IPS DF 19.7 (cell line): ENCODE data around the gene ZC3H12A.

Experiments
- DNase-seq: peaks from one replicate; pipeline ENCODE4 v3.0.0-alpha.2; 2013; ENCODE audit warnings: low read depth, low spot score

ZC3H12A gene

DNA sequence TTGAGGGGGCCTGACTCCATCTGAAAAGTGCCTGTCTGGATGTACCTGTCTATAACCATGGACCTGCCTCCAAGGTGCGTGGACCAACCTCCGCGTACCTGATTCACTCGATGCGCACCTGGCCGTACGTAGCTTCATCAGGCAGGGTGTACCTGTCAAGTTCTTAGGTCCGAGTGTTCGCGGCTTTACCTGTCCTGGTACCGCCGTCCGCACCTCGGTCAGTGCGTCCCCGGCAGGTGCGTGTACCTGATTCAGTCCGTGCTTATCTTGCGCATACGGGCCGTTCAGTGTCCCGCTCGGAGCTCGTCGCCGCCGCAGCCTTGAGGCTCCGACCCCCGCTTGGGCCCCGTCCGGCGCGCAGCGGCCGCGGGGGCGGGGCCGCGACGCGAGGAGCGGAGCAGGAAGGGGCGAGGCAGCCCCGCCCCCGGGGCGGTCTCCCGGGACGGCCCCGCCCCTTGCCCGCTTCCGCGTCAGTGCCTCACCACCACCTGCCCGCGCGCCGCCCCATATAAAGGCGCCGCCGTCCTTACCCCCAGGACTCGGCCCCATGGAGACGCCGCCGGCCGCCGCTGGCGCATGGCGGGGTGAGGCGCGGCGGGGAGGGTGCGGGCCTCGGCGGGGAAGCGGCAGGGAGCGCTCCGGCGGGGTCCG is at the start of gene ZC3H12A:
ZC3H12A (plus strand) TSS at position 535 of the 651 bp plus-strand sequence. CDS start 917 bp downstream, outside the sequence.
- DNase-seq = no peak

DNA sequence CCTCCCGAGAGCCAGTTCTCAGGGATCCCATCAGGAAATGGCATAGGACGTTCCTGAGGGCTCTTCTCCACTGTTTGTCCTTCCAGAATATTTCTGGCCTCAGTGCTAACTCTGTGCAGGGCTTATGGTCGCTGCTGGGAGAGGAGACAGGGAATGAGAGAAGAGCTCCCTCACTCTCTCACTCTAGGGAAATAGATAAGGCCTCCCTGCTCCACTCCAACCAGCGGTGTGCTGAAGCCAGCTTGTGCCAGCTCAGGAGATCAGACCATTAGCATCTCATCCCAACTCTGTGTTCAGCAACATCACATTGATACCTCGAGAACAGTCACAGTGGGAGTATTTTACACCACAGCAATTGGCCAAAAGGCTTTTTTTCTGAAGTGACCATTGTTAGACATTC is 49.2 kb upstream of the ZC3H12A start:
- no peak for DNase-seq

DNA sequence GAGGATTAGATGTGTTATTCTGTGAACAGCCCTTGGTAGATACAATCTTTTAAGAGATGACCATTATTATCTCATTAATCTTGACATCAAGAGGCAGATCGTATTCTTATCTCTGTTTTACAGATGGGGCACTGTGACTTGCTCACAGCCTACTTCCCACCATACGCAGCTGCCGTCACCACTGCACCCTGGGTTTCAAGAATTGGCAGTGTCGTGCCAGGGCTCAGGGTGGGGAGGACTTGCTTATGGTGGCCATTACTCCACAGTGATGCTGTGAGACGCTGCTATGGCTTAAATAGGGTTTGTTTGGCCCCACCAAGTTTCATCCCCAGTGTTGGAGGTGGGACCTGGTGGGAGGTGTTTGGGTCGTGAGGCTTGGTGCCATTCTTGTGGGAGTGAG is 45.4 kb upstream of the ZC3H12A start:
- no peak for DNase-seq

DNA sequence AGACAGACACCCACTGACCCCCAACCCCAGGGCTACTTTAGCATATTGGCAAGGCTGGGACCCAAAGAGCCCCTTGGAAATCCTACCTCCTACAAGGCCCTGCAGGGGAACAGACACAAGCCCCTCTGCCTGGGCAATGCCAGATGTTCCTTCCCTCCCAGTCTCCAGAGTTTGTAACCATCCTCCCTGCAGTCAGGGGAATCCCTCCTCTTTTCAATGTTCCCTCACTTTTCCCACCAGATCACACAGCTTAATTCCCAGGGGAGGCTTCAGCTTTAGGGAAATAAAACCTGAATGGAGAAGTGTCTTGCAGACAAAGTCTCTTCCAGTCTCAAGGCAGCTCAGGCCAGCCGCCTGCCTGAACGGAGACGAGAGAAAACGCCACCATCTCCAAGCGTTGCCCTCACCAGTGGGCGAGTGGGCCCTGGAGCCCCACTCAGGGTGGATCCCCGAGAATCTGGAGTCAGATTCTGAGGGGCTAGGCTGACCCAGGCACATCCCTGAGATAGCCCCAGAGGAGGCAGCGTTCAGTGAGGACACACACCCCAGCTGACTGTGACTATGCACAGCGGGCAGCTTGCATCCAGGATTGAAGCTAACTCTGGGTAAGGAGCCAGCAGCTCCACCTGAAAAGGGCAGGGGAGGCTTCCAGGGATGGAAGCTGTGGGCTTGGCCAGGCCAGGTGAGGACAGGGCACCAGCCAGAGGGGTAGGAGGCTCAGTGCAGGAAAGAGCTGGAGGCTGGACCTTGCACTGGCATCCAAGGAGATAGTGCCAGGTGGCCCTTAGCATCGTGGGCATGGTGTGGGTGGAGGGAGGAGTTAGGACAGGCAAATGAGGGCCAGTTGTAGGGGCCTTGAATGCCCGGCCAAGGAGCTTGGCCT is 44.0 kb upstream of the ZC3H12A start:
- DNase-seq = no peak

DNA sequence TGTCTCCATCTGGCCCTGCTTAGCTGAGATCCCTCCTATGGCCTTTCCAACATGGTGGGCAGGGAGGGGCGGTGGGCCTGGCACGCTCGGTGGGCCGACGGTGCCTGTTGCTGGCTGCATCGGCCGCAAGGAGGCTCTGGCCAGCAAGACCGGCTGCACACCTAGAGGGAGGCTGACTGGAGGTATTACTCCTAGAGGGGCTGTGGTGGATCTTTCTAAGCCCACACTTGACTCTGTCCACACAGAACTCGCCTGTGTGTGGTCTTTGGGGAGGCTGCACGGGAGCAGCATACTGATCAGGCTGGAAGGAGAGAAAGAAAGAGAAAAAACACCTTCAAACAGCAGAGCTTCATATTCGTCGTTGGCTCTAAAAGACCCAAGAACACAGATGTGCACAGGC is 41.7 kb upstream of the ZC3H12A start:
- DNase-seq = no peak

DNA sequence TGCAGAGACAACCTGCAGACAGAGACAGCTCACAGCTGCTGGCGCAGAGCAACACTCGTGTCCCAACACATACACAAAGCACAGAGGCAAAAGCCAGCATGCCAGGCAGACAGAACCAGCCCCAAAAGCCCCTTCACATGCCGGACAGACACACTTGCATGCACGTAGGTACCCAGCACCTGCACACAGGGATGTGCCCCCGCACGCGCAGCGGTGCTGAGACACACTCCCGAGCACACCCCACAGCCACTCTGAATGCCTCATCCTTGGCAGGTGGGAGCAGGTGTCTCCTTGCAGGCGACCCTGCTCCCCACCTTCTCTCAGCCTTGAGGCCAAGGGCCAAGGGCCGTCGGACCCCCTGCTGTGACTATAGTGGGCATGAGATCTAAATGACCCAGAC is 41.2 kb upstream of the ZC3H12A start:
- DNase-seq = no peak

DNA sequence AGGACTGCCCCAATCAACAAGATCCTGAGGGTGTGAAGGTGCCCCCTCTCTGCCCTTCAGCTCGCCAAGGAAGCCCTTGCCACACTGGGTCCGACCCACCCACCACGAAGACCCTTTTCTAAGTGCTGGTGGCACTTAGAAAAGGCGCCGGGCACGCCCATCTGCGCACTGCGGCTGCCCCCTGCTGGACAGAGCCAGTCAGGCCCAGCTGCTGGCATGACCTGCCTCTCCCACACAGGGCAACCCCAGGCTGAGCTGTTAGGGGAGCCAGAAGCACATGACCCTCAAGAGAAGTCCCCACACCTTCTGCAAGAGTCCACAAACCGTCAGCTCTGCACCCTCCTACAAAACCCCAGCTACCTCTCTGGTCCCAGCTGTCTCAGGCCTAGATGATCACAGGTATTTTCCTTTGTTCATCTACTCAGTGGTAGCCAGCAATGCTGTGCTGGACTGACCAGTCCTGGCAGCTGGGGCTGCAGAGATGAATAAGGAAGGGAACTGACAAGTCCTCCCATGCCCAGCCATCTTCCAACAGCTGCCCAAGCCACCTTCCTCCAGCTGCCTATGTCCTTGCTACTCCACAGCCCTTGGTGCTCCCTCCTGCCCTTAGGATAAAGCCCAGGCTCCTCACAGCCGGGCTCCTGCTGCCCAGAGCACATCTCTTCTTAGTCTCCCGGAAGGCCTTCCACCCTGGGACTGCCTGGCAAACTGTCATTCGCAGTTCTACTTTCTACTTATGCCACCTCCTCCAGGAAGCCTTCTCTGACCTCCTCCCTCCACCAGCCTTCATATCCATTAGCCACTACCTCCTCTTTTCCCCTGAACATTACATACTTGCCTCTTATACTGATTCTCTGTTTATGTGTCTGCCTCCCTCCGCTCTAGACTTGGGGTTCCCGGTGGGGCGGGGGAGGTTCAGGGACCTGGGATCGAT is 39.8 kb upstream of the ZC3H12A start:
- DNase-seq = no peak

DNA sequence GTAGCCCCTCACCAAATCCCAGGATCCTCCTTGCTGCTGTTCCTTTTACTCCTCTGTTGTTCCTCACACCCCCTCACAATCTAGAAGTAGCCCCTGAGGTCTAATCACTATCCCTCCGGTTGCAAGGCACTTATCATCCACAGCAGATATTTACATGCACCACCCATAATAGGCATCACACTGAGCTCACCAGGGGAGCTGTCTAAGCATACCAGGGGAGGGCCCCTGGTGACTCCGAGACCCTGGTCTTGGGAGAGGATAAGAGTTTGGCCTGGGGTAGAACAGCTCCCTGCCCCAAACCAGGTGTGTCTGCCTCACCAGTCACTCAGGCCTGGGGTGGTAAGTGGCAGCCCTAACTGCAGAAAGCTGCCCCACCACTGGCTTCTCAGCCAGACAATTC is 37.3 kb upstream of the ZC3H12A start:
- DNase-seq = no peak

DNA sequence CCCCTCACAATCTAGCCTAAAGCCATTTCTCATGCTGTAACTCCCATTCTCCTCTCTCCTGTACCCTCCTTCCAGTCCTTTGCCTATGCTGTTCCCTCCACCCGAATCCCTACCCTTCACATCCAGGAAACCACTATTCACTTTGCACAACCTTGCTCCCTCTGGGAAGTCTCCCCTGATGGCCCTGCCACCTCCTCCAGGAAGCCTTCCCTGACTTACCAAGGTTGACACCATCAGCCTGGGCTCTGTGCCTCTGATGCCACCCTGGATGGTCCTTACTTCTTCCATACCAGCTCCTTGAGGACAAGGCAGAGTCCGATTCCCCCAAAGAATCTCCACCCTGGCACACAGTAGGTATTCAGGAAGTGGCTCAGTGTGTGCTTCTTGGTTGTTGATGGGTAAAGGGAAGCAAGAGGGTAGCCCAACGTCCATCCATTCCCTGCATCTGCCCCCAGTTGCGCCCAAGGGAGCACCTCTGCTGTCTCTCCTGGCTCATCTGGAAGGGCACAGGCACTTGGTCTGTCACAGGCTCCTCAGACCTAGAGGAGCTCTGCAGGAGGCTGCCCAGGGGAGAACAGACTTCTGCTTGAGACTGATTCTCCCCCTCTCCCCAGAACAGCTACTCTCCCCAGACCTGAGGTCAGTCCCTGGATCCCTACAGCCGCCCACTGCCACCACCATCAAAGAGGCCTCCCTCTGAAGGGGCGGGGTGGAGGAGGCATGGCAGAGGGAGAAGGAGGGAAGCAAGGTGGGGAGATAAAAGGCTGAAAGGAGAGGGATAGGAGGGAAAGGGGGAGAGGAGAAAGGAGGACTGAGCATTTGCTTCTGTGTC is 36.1 kb upstream of the ZC3H12A start:
- no peak for DNase-seq

DNA sequence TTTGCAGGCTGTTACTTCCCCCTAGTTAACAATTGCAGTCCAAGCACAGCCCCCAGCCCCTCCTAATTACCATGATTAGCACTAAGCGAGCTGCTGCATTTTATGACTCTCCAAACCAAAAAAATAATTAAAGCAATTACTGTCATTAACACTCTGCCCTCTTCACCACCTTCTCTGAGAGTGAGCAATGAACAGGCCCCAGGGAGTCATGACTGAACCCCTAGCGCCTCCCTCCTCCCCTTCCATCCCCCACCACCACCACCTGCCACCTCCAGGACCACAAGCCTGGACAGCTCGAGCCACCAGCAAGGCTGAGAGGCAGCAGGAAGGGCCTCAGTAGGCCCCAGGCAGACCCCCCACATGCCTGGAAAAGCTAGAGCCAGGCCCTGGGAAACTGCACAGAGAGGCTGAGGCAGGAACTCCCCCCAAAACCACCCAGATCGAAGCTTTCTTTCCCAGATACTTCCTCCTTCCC is 35.5 kb upstream of the ZC3H12A start:
- no peak for DNase-seq

DNA sequence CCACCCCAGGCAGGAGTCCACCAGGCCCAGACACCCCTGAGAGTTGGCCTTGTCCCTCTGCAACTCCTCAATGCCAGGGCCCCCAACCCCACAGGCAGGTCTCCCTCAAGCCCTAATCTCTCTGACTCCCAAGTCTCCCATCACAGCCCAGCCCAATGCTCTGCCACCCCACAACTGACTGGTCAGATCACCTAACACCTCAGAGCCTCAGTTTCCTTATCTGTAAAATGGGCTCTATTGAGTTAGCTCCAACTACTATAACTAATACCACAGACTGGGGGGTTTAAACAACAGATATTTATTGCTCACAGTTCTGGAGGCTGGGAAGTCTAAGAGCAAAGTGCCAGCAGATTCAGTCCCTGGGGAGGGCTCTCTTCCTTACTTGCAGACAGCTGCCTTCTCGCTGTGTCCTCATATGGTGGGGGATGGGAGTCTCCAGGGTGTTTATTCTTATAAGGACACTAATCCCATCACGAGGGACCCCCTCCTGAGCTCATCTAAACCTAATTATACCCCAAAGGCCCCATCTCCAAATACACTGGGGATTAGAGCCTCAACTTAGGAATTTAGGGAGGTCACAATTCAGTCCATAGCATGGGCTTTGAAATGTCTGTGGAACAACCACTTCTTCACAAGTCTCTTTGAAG is 34.9 kb upstream of the ZC3H12A start:
- no peak for DNase-seq

DNA sequence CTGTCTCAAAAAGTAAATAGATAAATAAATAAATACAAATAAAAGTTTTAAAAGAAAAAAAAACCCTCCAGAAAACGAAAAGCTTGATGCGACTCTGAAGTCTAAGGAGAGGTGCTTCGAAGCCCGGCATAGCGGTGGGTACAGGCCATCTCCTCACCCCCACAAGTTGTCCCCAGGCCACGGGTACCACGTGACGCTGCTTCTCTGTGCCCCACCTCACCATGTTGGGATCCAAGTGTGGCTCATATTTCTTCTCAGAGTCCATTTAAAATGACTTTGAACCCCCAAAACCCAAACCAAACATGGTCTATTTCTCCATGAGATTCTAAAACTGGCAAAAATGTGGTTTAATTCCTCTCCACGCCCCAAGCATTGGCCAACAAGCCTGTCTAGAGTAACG is 32.9 kb upstream of the ZC3H12A start:
- no peak for DNase-seq

DNA sequence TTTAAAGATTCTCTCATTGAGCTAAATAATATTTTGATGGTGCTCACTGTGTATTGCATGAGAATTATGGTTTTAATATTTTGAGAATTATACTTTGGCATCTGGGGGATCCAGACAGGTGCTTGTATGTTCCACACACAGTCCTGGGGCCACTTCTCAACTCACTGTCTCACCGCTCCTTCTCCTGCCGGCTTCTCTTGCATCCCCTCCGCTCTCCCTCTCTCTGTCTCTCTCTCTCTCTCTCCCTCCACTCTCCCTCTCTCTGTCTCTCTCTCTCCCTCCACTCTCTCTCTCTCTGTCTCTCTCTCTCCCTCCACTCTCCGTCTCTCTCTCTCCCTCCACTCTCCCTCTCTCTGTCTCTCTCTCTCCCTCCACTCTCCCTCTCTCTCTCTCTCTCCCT is 32.2 kb upstream of the ZC3H12A start:
- DNase-seq = no peak

DNA sequence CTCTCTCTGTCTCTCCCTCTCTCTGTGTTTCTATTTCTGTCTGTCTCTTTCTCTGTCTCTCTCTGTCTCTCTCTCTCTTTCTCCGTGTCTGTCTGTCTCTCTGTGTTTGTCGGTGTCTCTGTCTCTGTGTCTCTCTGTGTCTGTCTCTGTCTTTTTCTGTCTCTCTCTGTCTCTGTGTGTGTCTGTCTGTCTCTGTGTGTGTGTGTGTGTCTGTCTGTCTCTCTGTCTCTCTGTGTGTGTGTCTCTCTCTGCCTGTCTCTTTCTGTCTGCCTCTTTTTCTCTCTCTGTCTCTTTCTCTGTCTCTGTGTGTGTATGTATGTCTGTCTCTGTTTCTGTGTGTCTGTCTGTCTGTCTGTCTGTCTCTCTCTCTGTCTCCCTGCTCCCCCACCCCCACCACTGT is 31.7 kb upstream of the ZC3H12A start:
- no peak for DNase-seq

DNA sequence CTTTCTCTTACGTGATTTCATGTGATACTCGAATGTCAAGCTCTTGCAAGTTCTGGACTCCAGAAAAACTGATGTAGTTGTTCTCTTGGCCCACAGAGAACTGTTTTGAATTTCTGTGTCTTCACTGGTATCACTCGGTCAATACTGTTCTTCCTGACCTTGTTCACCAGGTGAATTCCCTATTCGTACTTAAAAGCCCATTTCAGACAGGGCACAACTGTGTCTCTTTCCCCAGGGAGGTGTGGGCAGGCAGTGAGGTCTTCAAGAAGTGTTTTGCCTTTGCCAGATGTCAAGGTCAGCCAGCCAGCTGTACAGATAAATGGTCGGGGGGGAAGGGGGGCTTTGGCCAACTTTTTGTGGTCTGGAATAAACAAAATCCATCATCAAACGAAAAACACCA is 27.5 kb upstream of the ZC3H12A start:
- DNase-seq = no peak

DNA sequence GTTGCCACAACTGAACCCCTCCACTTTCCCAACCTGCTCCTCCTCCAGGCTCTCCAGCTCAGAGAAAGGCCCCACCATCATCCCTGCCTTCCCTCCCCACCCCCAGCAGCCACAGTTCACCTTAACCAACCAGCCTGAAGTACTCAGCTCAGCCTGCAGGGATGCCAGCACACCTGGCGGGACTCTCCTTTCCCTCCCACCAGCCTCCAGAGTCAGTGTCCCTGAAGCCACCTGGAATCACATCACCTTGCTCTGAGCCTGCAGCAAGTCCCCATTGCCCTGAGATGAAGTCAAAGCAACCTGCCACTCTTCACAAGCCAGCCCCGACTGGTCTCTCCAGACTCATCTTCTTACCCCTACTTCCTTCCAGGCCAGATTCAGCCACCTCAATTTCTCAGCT is 26.2 kb upstream of the ZC3H12A start:
- no peak for DNase-seq

DNA sequence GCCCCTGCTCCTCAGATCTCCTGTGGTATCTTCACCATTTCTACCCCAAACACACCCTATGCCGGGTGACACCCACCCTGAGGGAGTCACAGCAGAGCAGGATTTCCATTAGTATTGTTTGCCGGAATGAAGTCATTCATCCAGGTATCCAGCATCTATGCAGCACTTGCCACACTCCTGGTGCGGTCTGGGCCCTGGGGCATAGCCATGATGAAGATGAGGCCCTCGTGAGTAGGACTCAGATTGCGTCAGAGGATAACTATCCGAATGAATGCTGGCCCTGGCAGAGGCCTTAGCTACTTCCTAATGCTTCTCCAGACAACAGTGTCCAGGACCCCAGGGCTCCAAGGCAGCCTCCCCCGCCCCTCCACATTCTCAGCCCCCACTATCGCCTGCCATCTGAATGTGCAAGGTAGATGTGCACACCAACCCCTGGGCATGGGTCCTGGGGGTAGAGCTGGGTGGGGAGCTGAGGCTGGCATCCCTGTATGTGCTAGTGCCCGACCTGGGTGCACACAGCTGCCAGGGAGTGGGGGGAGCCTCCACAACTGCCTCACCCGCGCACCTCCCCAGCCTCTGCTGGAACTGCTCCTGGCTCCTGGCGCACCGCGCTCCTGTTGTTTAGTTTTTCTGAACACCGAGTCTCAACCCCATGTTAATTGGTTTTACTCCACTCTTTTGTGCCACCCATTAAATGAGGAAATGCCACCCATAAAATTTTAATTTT is 25.5 kb upstream of the ZC3H12A start:
- no peak for DNase-seq

DNA sequence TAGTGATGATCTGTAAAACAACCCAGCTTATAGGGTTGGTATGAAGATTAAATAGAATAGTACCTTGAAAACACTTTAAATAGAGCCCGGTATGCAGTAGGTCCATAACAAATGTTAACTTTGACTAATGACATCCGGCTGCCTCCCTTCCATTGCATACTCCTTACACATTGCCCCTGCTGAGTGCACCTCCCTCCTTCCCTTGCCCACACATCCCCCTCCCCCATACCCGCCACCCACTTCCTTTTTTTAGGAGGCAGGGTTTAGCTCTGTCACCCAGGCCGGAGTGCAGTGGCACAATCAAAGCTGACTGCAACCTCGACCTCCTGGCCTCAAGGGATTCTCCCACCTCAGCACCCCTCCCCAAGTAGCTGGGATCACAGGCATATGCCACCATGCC is 24.4 kb upstream of the ZC3H12A start:
- no peak for DNase-seq

DNA sequence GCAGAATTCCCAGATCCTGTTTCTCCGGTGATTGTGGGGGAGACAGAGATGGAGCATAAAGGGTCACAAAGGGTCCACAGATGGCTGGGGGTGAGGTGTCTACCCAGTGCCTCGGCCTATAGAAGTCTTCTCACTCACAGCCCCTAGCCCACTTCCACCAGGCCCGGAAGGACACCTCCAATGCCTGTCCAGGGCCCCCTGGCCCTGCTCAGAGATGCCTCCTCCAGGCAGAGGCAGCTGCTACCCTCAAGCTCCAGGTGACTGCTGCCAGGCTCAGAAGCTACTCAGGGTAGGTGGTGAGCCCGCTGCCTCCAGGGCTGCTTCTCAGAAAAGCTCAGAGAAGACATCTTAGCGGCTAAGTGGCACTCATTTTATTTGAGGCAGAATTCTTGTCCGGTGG is 22.0 kb upstream of the ZC3H12A start:
- DNase-seq = no peak

DNA sequence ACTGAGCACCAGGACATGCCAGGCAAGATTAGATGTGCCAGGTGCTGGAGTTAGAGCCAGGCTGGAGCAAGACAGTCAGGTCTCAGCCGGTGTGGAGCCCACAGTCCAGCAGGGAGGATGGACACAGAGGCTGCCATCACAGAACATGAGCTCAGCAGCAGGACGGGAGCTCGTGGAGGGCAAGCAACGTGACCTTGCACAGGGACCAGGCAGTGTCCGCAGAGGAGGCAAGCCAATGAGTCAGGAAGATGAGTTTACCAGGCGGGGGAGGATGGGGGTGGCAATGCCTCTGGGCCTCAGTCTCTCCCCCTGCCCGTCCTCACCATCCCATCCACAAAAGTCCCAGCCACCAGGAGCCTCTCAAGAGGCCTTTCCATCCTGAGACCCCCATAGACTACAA is 20.7 kb upstream of the ZC3H12A start:
- DNase-seq = no peak
